Measurements from ENCODE around the gene C9orf72.

Gene C9orf72

GRCh38 chr9:27537756-27538155, 35.5 kb downstream of the C9orf72 start:
- DNase-seq (ENCODE audit: low spot score): no peak

GRCh38 chr9:27537027-27537435, 36.2 kb downstream of the C9orf72 start:
- DNase-seq (ENCODE audit: low spot score): no peak

DNA sequence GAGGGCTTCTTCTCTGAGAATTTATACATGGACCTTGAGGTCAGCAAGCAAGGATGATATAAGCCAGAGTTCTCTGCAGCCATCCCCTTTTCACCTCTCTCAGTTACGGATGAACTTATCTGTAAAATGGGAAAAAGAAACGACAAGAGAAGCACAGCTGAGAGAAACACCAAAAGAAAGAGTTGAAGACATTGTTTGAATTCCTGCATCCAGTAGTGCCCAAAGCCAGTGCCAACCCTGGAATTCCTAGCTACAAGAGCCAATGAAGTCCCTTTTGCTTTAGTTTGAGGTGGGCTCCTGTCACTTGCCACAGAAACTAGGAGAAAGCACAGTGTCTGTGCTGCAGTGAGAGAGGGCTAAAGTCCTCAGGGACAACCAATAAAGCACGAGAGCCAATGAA, 37.1 kb downstream of the C9orf72 start:
- DNase-seq (ENCODE audit: low spot score): no peak

DNA sequence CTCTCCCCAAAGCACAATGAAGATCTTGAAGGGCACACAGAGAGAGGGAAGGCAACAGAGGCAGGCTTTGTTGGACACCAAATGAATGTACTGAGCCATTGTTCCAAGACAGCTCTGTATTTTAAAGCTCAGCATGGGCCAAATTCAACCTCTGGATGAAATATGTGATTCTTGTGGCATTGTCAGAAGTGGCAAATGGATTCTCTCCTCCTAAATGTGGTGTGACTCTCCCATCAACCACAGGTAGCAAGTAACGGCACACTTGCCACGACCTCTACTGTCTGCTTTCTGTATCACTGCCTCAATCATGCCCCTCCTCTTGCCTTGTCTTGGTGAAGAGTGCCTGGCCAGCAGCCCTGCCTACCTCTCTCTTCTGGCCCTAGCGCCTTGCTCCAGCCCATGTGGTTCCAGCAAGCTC, 37.6 kb downstream of the C9orf72 start:
- no peak for DNase-seq (ENCODE audit: low spot score)

GRCh38 chr9:27534658-27535209, 38.5 kb downstream of the C9orf72 start:
- DNase-seq (ENCODE audit: low spot score): no peak

DNA sequence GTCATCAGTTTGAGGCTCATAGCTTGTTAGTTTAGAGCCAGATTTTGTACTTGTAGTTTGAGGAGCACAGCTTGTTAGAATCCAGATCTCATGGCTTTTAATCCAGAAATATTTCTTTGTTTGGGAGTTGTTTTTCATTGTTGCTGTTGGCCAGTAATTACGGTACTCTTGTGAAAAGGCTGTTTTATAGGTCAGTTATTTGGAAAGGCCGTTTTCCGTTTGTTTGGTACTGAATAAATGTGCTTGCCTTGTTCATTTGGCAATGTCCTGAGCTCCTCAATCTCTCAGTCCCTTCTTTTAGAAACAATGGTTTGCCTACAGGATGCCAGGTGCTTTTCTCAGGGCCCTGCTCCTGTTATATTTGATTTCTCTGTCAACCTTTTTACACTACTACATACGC, 39.1 kb downstream of the C9orf72 start:
- no peak for DNase-seq (ENCODE audit: low spot score)

DNA sequence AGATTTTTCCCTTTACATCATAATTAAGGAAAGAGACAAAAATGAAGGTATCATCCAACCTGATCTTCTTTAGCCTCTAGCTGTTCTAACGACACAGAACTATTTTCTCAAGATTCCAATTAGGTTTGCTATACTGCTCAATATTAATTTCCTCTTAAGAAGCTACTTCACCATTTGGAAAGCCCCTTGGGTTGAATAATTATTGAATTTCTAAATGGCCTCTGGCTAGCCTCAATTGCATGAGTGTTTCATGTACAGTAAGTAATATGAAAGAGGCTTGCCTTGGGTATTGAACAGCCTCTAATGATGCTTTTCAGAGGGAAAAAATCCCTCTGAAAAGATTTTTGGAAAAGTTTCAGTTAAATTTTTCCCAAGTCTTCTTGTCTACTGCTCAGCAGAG, 40.0 kb downstream of the C9orf72 start:
- no peak for DNase-seq (ENCODE audit: low spot score)

GRCh38 chr9:27532046-27532445, 41.2 kb downstream of the C9orf72 start:
- no peak for DNase-seq (ENCODE audit: low spot score)

DNA sequence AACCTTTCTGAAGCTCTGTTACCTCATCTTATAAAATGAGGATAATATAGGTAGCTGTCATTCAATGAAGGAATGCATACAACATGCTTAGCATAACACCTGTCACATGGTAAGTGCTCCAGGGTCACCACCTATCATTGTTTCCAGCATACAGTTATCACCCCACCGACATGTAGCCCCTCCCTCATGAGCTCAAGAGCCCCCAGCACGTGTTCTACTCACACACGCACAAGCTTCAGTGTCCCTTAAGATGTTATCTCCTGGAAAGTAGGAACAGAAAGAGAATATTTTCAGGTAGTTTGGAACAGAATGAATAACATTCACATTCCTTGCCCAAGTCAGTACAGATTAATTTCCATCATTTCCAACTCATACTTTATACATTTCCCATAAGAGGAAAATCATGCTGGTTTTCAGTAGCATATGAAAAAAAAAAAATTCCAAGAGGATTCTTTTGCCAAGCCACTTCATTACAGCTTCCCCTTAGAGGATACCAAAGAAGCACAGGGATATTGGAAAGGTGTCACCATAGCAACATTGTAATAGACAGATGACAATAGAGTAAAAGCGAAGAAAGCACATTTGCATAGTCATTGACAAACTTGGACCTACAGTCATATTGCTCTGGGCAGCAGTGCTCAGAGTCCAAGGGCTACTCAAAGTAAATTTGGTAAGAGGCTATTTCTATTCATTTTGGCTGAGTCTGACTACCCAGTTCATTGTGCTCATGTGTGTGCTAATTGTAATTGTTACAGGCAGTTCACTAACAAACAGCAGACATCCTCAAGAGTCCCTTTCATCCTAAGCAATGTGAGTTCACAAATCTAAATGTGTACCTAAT, 42.1 kb downstream of the C9orf72 start:
- no peak for DNase-seq (ENCODE audit: low spot score)

GRCh38 chr9:27529316-27530278, 43.7 kb downstream of the C9orf72 start, which contains the start of gene MOB3B:
MOB3B (minus strand) TSS chr9:27529814; CDS start chr9:27455550, 74,264 bp downstream.
- DNase-seq (ENCODE audit: low spot score): peak; percentile 95

DNA sequence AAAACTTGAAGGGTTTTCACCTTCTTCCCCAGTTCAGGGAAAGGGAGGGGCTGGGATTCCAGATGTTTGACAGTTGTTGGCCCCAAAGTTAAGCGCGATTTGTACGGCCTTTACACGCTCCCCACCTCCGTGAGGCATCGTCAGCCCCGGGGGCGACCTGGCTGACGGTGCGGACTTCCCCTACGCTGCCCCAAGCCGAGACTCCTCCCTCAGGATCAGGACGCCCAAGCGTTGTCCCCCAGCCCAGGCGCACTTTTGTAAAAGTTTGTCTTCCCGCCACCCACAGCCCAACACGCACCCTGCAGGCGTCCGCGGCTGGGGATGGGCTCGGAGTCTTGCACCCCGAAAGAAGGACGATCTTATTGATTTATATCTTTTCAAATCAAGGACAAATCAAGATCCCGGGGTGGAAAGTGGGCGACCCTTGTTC, 44.4 kb downstream of the C9orf72 start:
- peak; percentile 58 for DNase-seq (ENCODE audit: low spot score)

- DNase-seq (ENCODE audit: low spot score): peak; percentile 45
These were observed 45.0 kb downstream of the C9orf72 start for GRCh38 chr9:27528076-27528885.

DNA sequence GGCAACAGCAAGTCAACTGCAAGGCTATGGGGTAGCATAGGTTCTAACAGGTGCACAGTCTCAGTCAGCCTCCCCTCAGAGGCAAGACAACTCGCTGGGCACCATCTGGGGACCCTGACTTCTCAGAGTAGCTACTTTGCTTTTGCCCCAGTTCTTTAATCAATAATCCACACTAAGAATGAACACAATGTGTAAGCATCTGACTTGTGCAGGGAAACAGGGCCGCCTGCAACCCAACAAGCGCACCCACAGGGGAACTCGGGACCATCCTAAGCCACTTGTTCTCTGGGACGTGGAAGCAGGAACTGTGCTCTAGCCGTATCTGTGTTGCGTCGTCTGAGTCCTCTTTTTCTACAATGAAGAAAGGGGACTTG, 45.6 kb downstream of the C9orf72 start:
- DNase-seq (ENCODE audit: low spot score): no peak

GRCh38 chr9:27524236-27524635, 49.0 kb downstream of the C9orf72 start, which contains the start of gene IFNK:
IFNK (plus strand) TSS chr9:27524290; CDS start chr9:27524337, 47 bp downstream.
- DNase-seq (ENCODE audit: low spot score): no peak

- DNase-seq (ENCODE audit: low spot score): no peak
These were observed 50.1 kb downstream of the C9orf72 start for GRCh38 chr9:27523141-27523540.

DNA sequence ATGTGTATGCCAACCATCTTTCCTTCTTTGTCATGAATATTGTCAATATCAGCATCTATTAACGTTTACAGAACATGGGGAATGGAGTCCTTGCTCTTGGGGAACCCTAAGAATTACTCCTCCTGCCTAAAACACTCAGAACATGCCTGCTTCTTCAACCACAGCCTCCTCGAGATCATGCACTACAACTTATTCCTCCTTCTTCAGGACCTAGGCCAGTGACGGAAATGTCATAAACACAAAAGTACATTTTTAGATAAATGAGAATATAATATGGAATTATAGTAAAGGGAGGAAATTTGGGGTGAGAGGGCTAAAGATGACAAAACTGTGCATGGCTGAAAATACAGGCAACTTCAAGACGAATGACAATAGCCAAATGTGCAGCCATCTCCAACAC, 52.3 kb downstream of the C9orf72 start:
- no peak for DNase-seq (ENCODE audit: low spot score)

GRCh38 chr9:27519466-27520465, 53.5 kb downstream of the C9orf72 start:
- DNase-seq (ENCODE audit: low spot score): no peak

GRCh38 chr9:27518809-27519208, 54.5 kb downstream of the C9orf72 start:
- DNase-seq (ENCODE audit: low spot score): no peak

DNA sequence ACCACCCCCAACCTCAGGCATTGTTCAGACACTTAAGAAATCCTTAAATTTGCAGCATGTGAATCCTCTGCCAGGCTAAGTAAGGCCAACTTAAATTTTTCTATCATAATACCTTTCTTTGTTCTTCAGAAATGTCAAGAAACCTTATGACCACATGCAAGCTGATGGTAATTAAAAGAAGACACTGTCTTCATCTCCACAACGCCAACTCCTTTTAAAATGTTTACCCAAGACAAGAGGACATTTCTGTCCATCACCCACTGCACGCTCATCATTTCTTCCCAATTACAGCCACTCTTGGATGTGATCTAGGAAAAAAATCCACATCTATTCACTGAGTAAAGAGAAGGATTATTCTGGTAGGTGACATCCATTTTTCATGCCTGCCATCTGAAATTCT, 55.3 kb downstream of the C9orf72 start:
- DNase-seq (ENCODE audit: low spot score): no peak

GRCh38 chr9:27514551-27514950, 58.7 kb downstream of the C9orf72 start:
- no peak for DNase-seq (ENCODE audit: low spot score)

All from D341Med (cell line).